ENCODE results near the gene ST3GAL4. TPM values are rescaled to one million over a fixed set of nuclear protein-coding genes. Genes with fewer than 3 reads are reported as not detected.

ST3GAL4 gene
- polyA plus RNA-seq, 2 of the 4 experiments (the other 2 are of a cell fraction) = 11.9 to 17.5 TPM

GRCh38 chr11:126437731-126438130, 82.2 kb downstream of the ST3GAL4 start (continued):
- TF ChIP-seq ATOH8 (CRISPR knock-in tag; IDR thresholded peaks at IDR 0.05; ENCODE audit: low read depth) (no peak), MAFK (IDR thresholded peaks at IDR 0.05; ENCODE audit: partially characterized antibody) (no peak), ZFP36 (IDR thresholded peaks at IDR 0.05; ENCODE audit: borderline replicate concordance, partially characterized antibody) (no peak), RAD21 (conservative IDR thresholded peaks at IDR 0.05 in 1 of 2, IDR thresholded peaks at IDR 0.05 in 1 of 2) (no peak), CBX2 (IDR thresholded peaks at IDR 0.05; ENCODE audit: borderline replicate concordance, low read depth) (no peak), ZNF302 (CRISPR knock-in tag; IDR thresholded peaks at IDR 0.05) (no peak)

- CTCF ChIA-PET = no interaction called here
These were observed 82.8 kb downstream of the ST3GAL4 start for GRCh38 chr11:126438272-126438671.

GRCh38 chr11:126438691-126439090, 83.2 kb downstream of the ST3GAL4 start:
- TF ChIP-seq BCL3 (IDR thresholded peaks at IDR 0.05) (no peak), SMC3 (IDR thresholded peaks at IDR 0.05) (no peak), E2F6 (IDR thresholded peaks at IDR 0.05; ENCODE audit: borderline replicate concordance, low read depth) (no peak)
- WGBS (ENCODE audit: missing lambda C conversion rate) = 83% methylated on average over 5 of the region's 5 CpGs
- no peak for ATAC-seq

More at GRCh38 chr11:126438272-126438671, 82.8 kb downstream of the ST3GAL4 start:
- ATAC-seq (no peak), FAIRE-seq (no peak), DNase-seq (ENCODE audit: low read depth in 1 of 2, low spot score in 1 of 2) (no peak)
- TF ChIP-seq RFX5 (IDR thresholded peaks at IDR 0.05) (no peak), TFCP2L1 (CRISPR knock-in tag; IDR thresholded peaks at IDR 0.05) (no peak), CHD4 (IDR thresholded peaks at IDR 0.05; ENCODE audit: borderline replicate concordance) (no peak), FOXS1 (CRISPR knock-in tag; IDR thresholded peaks at IDR 0.05) (no peak), RARB (CRISPR knock-in tag; IDR thresholded peaks at IDR 0.05) (no peak)
- POLR2A ChIA-PET = no interaction called here
- Histone ChIP-seq H3K4me2 (no peak overlapping the region), H3K4me1 (no peaks in the 10 kb centered on the region), H3K4me3 (no peak overlapping the region), H3K9me3 (no peaks in the 10 kb centered on the region), H3K27ac (no peak overlapping the region)
- WGBS (ENCODE audit: missing lambda C conversion rate) = 80% methylated on average over 6 of the region's 9 CpGs

GRCh38 chr11:126440276-126440675, 84.8 kb downstream of the ST3GAL4 start:
- no peaks in the 10 kb centered on the region for H3K9me3 ChIP-seq
- H3K4me3 ChIP-seq = no peak overlapping the region
- POLR2A ChIA-PET = no interaction called here
- ATAC-seq (no peak), DNase-seq (ENCODE audit: low read depth in 1 of 2, low spot score in 1 of 2) (no peak), FAIRE-seq (no peak)
- H3K4me2 ChIP-seq = no peak overlapping the region
- H3K27ac ChIP-seq = no peak overlapping the region
- no peaks in the 10 kb centered on the region for H3K4me1 ChIP-seq
- CTCF ChIA-PET = interaction anchor here (0.9 to 4.7 kb wide), 20 partner anchors 8 to 906 kb away, joined by 3 to 36 read pairs (median 5); no protein-coding TSS in a partner anchor
- 81% methylated on average over 7 of the region's 22 CpGs for WGBS (ENCODE audit: missing lambda C conversion rate)
- no peak for TF ChIP-seq RCOR1 (IDR thresholded peaks at IDR 0.05; ENCODE audit: low read depth, low read length)
- no peak for TF ChIP-seq NFE2L2 (conservative IDR thresholded peaks at IDR 0.05; ENCODE audit: low read length)
- no peak for TF ChIP-seq PHF8 (IDR thresholded peaks at IDR 0.05; ENCODE audit: borderline replicate concordance, low read depth)
- TF ChIP-seq GATA3 (IDR thresholded peaks at IDR 0.05; ENCODE audit: borderline replicate concordance) = no peak
- no peak for TF ChIP-seq ZC3H11A (IDR thresholded peaks at IDR 0.05)
- TF ChIP-seq JUN (IDR thresholded peaks at IDR 0.05) = no peak
- TF ChIP-seq CHD4 (IDR thresholded peaks at IDR 0.05; ENCODE audit: borderline replicate concordance) = no peak
- TF ChIP-seq NR3C1 (IDR thresholded peaks at IDR 0.05) = no peak
- TF ChIP-seq BHLHE40 (IDR thresholded peaks at IDR 0.05; ENCODE audit: low read depth, low read length) = no peak
- no peak for TF ChIP-seq REST (IDR thresholded peaks at IDR 0.05)
- no peak for TF ChIP-seq POLR2A (IDR thresholded peaks at IDR 0.05; ENCODE audit: low read length)
- no peak for TF ChIP-seq FOSL2 (IDR thresholded peaks at IDR 0.05)
- TF ChIP-seq FOSL2 (CRISPR knock-in tag; IDR thresholded peaks at IDR 0.05) = no peak

More at GRCh38 chr11:126438691-126439090, 83.2 kb downstream of the ST3GAL4 start:
- no peak overlapping the region for H3K4me2 ChIP-seq
- no peak overlapping the region for H3K27ac ChIP-seq
- no peak for DNase-seq (ENCODE audit: low read depth in 1 of 2, low spot score in 1 of 2)
- no peaks in the 10 kb centered on the region for H3K9me3 ChIP-seq
- CTCF ChIA-PET = no interaction called here
- FAIRE-seq = no peak
- H3K4me3 ChIP-seq = no peak overlapping the region
- H3K4me1 ChIP-seq = no peaks in the 10 kb centered on the region
- POLR2A ChIA-PET = no interaction called here

Data from A549 (cell line).